ENCODE measurements around the gene DOHH.
"Not testable (repeated sequence)": the region's sequence is repeated elsewhere in the genome, so short reads cannot be mapped to it uniquely, and the experiment has no call there.

The DOHH gene

GRCh38 chr19:3457528-3458228 is 42.8 kb downstream of the DOHH start:
- DNase-seq (ENCODE audit: low read depth): no peak

GRCh38 chr19:3456925-3457527 is 43.4 kb downstream of the DOHH start:
- no peak for DNase-seq (ENCODE audit: low read depth)

- DNase-seq (ENCODE audit: low read depth): no peak
These were observed 44.4 kb downstream of the DOHH start for GRCh38 chr19:3455960-3456601.

- no peak for DNase-seq (ENCODE audit: low read depth)
These were observed 45.0 kb downstream of the DOHH start for GRCh38 chr19:3455393-3455955.

GRCh38 chr19:3454656-3455392 is 45.6 kb downstream of the DOHH start:
- no peak for DNase-seq (ENCODE audit: low read depth)

GRCh38 chr19:3453840-3454239 is 46.6 kb downstream of the DOHH start:
- DNase-seq (ENCODE audit: low read depth): no peak

- DNase-seq (ENCODE audit: low read depth): not testable (repeated sequence)
These were observed 47.6 kb downstream of the DOHH start for GRCh38 chr19:3452942-3453214.

GRCh38 chr19:3452171-3452941 is 48.1 kb downstream of the DOHH start:
- no peak for DNase-seq (ENCODE audit: low read depth)

- no peak for DNase-seq (ENCODE audit: low read depth)
These were observed 49.0 kb downstream of the DOHH start for GRCh38 chr19:3451451-3451866.

- DNase-seq (ENCODE audit: low read depth): no peak
These were observed 49.6 kb downstream of the DOHH start for GRCh38 chr19:3450796-3451411.

- DNase-seq (ENCODE audit: low read depth): no peak
These were observed 51.7 kb downstream of the DOHH start for GRCh38 chr19:3448616-3449334.

GRCh38 chr19:3446657-3447056 is 53.8 kb downstream of the DOHH start:
- not testable (repeated sequence) for DNase-seq (ENCODE audit: low read depth)

GRCh38 chr19:3444695-3445234 is 55.7 kb downstream of the DOHH start:
- DNase-seq (ENCODE audit: low read depth): no peak

GRCh38 chr19:3443840-3444694 is 56.4 kb downstream of the DOHH start:
- DNase-seq (ENCODE audit: low read depth): no peak

GRCh38 chr19:3442487-3443071 is 57.9 kb downstream of the DOHH start:
- no peak for DNase-seq (ENCODE audit: low read depth)

- no peak for DNase-seq (ENCODE audit: low read depth)
These were observed 58.5 kb downstream of the DOHH start for GRCh38 chr19:3441986-3442329.

GRCh38 chr19:3441089-3441985 is 59.1 kb downstream of the DOHH start:
- DNase-seq (ENCODE audit: low read depth): no peak

All from CMK (cell line).